OCI-LY1 (cell line): Measurements from ENCODE around the gene NELFCD.
"Not testable (repeated sequence)": the region's sequence is repeated elsewhere in the genome, so short reads cannot be mapped to it uniquely, and the experiment has no call there.

Experiments used
- H2AFZ ChIP-seq: fragments of 200-600 bp; sonication (generic), shearing (Covaris generic); 2 replicates; pipeline ENCODE4 v1.6.0; 2014; ENCODE audit warnings: antibody characterized with exemption, mild to moderate bottlenecking, low read length
- H3F3A ChIP-seq: fragments of 200-600 bp; sonication (generic), shearing (Covaris generic); 2 replicates; pipeline ENCODE4 v1.6.0; 2014; ENCODE audit warnings: mild to moderate bottlenecking, antibody characterized with exemption, low read length, moderate library complexity; ENCODE audit not compliant: insufficient read depth
- H3K27ac ChIP-seq: fragments of 200-600 bp; sonication (generic); 2 replicates; pipeline ENCODE4 v1.5.1; 2014; ENCODE audit warnings: low read length, mixed run types, mild to moderate bottlenecking, low read depth; ENCODE audit not compliant: poor library complexity, severe bottlenecking
- H3K27me3 ChIP-seq: fragments of 200-600 bp; sonication (generic); 2 replicates; pipeline ENCODE4 v1.6.0; 2014; ENCODE audit warnings: antibody characterized with exemption, mild to moderate bottlenecking, low read length, moderate library complexity; ENCODE audit not compliant: insufficient read depth
- H3K36me3 ChIP-seq: fragments of 200-600 bp; sonication (generic); 2 replicates; pipeline ENCODE4 v1.6.1; 2014; ENCODE audit warnings: mild to moderate bottlenecking, antibody characterized with exemption, low read length, moderate library complexity, mixed read lengths; ENCODE audit not compliant: insufficient read depth
- H3K4me1 ChIP-seq: fragments of 200-600 bp; sonication (generic); 2 replicates; pipeline ENCODE4 v1.5.1; 2014; ENCODE audit warnings: mild to moderate bottlenecking, low read length, moderate library complexity; ENCODE audit not compliant: insufficient read depth, severe bottlenecking
- H3K4me2 ChIP-seq: fragments of 200-600 bp; sonication (generic), shearing (Covaris generic); 2 replicates; pipeline ENCODE4 v1.6.1; 2014; ENCODE audit warnings: low read length
- H3K4me3 ChIP-seq: fragments of 200-600 bp; sonication (generic); 2 replicates; pipeline ENCODE4 v1.5.1; 2014; ENCODE audit warnings: low read length, low read depth, mild to moderate bottlenecking, mixed read lengths; ENCODE audit not compliant: poor library complexity, severe bottlenecking
- H3K79me2 ChIP-seq: fragments of 200-600 bp; shearing (Covaris generic); 2 replicates; pipeline ENCODE4 v1.6.1; 2016; ENCODE audit warnings: mixed run types, low read length, mixed read lengths; ENCODE audit not compliant: insufficient read depth
- H3K9ac ChIP-seq: fragments of 200-600 bp; sonication (generic), shearing (Covaris generic); 2 replicates; pipeline ENCODE4 v1.6.1; 2014; ENCODE audit warnings: mild to moderate bottlenecking, low read length, mixed read lengths
- H3K9me2 ChIP-seq: fragments of 200-600 bp; sonication (generic), shearing (Covaris generic); 2 replicates; pipeline ENCODE4 v1.6.1; 2014; ENCODE audit warnings: low read depth, mild to moderate bottlenecking, low read length, mixed read lengths
- H3K9me3 ChIP-seq: fragments of 200-600 bp; shearing (Covaris generic); 2 replicates; pipeline ENCODE4 v1.6.1; 2014; ENCODE audit warnings: low read length, mixed read lengths
- H4K20me1 ChIP-seq: fragments of 200-600 bp; sonication (generic), shearing (Covaris generic); 2 replicates; pipeline ENCODE4 v1.6.0; 2016; ENCODE audit warnings: mild to moderate bottlenecking, low read length; ENCODE audit not compliant: insufficient read depth
- EZH2 ChIP-seq: fragments of 200-600 bp; sonication (generic), shearing (Covaris generic); IDR thresholded peaks from 2 replicates; pipeline ENCODE4 v1.8.0; 2017; ENCODE audit warnings: borderline replicate concordance, mixed run types, mild to moderate bottlenecking, antibody characterized with exemption, low read length, moderate library complexity, mixed read lengths
- TF ChIP-seq, protein P1 (sequence below): fragments of 200-600 bp; sonication (generic), shearing (Covaris generic); IDR thresholded peaks from 2 replicates; pipeline ENCODE4 v1.5.1; 2017; ENCODE audit warnings: mild to moderate bottlenecking, antibody characterized with exemption, low read length, moderate library complexity, mixed read lengths

NELFCD gene

DNA sequence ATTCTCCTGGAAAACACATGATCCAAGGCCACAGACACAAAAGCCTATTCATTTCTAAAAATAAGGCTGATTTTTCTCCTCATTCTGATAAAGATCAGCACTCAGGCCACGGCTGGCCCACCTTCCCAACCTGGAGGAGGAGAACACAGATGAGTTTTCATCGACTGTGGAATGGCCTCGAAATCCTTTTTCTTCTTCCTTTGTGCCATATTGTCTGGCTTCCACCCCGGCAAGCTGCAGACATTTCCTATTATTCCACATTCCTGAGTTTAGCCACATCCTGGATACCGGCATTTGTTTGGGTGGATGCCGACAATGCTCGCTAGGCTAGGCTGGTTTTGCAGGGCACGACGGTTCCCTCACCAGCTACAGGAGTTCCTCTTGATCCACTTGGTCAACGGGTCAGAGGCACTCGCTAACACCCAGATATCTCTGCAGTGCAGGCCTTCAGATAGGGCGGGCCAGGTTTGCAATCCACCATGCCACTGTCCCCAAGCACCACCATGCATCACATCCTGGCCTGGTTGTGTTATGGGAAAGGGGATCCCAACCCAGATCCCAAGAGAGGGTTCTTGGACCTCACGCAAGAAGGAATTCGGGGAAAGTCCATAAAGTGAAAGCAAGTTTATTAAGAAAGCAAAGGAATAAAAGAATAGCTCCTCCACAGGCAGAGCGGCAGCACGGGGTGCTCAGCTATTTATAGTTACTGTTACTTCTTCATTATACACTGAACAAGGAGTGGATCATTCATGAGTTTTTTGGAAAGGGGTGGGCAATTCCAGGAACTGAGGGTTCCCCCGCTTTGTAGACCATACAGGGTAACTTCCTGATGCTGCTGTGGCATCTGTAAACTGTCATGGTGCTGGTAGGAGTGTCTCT is 30.2 kb downstream of the NELFCD start:
- Histone ChIP-seq H3K9me2 (no peaks in the 10 kb centered on the region), H4K20me1 (no peaks in the 10 kb centered on the region), H3K4me3 (no peak overlapping the region), H3K4me2 (no peak overlapping the region), H3K4me1 (peaks cover 41% of the 10 kb centered on the region), H3K9ac (no peak overlapping the region), H3K27ac (no peak overlapping the region), H3F3A (no peaks in the 10 kb centered on the region), H3K36me3 (no peaks in the 10 kb centered on the region), H3K27me3 (no peaks in the 10 kb centered on the region), H3K9me3 (no peaks in the 10 kb centered on the region), H3K79me2 (no peaks in the 10 kb centered on the region), H2AFZ (no peak overlapping the region)
- TF ChIP-seq EZH2, result no peak
- TF ChIP-seq, protein P1, sequence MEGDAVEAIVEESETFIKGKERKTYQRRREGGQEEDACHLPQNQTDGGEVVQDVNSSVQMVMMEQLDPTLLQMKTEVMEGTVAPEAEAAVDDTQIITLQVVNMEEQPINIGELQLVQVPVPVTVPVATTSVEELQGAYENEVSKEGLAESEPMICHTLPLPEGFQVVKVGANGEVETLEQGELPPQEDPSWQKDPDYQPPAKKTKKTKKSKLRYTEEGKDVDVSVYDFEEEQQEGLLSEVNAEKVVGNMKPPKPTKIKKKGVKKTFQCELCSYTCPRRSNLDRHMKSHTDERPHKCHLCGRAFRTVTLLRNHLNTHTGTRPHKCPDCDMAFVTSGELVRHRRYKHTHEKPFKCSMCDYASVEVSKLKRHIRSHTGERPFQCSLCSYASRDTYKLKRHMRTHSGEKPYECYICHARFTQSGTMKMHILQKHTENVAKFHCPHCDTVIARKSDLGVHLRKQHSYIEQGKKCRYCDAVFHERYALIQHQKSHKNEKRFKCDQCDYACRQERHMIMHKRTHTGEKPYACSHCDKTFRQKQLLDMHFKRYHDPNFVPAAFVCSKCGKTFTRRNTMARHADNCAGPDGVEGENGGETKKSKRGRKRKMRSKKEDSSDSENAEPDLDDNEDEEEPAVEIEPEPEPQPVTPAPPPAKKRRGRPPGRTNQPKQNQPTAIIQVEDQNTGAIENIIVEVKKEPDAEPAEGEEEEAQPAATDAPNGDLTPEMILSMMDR, result no peak

DNA sequence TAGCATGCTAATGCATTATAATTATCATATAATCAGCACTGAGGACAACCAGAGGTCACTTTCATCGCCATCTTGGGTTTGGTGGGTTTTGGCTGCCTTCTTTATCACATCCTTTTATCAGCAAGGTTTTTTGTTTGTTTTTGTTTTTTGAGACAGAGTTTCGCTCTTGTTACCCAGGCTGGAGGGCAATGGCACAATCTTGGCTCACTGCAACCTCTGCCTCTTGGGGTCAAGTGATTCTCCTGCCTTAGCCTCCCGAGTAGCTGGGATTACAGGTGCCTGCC is 30.8 kb downstream of the NELFCD start:
- not testable (repeated sequence) for H3K9ac ChIP-seq, H2AFZ ChIP-seq, H3K27ac ChIP-seq, H3F3A ChIP-seq, H4K20me1 ChIP-seq, H3K9me3 ChIP-seq, H3K36me3 ChIP-seq, H3K79me2 ChIP-seq, H3K9me2 ChIP-seq, H3K27me3 ChIP-seq, H3K4me2 ChIP-seq, H3K4me3 ChIP-seq
- peaks cover 45% of the 10 kb centered on the region for H3K4me1 ChIP-seq

DNA sequence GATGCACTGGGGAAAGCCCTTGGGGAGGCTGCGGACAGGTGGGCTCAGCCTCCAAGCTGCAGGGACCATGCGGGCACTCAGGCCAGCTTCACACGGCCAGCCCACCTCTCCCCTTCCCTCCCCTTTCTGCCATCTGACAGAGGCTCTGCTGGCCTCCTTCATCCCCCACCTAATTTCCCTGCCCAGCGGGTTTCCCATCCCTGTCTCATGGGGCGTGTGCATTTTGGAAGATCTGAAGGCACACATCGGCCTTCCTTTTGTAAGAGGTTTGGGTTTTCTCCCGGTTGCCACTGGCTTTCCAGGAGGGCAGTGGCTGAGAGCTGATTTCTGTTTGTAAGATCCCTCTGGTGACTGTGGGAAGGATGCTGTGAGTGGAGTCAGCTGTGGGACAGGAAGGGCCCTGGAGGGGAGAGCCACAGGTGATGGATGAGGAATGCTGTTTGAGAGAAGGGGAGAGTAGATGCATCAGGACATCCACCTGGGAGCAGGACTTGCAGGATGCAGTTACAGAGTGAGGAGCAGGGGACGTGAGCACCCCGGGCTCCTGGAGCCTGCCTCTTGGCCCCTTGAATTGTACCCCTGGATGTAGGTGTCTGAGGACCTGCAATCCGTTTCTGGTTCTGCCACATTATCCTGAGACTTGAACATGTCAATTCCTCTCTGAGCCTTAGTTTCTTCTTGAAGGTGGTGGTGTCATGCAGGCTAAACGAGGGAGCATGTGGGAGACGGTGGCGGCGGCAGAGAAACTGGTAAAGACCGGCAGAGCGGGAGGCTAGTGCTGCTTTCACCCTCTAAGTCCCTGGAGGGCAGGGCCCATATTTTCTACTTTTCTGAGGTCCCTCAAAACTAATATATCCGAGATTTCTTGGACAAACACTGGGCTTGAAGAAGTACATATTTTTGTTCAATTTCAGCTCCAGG is 32.2 kb downstream of the NELFCD start:
- Histone ChIP-seq H3K79me2 (no peaks in the 10 kb centered on the region), H3K27ac (no peak overlapping the region), H3K27me3 (no peaks in the 10 kb centered on the region), H3K36me3 (no peaks in the 10 kb centered on the region), H3F3A (no peaks in the 10 kb centered on the region), H2AFZ (no peak overlapping the region), H3K9me3 (no peaks in the 10 kb centered on the region), H3K4me2 (no peak overlapping the region), H4K20me1 (no peaks in the 10 kb centered on the region), H3K4me1 (peaks cover 44% of the 10 kb centered on the region), H3K9me2 (no peaks in the 10 kb centered on the region), H3K9ac (no peak overlapping the region), H3K4me3 (no peak overlapping the region)
- TF ChIP-seq, protein P1, result no peak
- no peak for TF ChIP-seq EZH2
